HEK293T (cell line): ENCODE results near the gene SCART1.

Experiments used
- CTBP1 ChIP-seq: fragments of 450-650 bp; IDR thresholded peaks from 2 replicates; pipeline ENCODE4 v1.6.1; 2016; ENCODE audit warnings: borderline replicate concordance
- FOXA1 ChIP-seq: fragments of 450-650 bp; IDR thresholded peaks from 2 replicates; pipeline ENCODE4 v1.6.1; 2016; ENCODE audit warnings: mild to moderate bottlenecking
- FOXK2 ChIP-seq: fragments of 450-650 bp; IDR thresholded peaks from 2 replicates; pipeline ENCODE4 v1.6.1; 2016; ENCODE audit warnings: mild to moderate bottlenecking
- FOXM1 ChIP-seq: fragments of 450-650 bp; IDR thresholded peaks from 2 replicates; pipeline ENCODE4 v1.6.1; 2017; ENCODE audit warnings: mild to moderate bottlenecking, borderline replicate concordance
- L3MBTL2 ChIP-seq: fragments of 450-650 bp; conservative IDR thresholded peaks from 2 replicates; pipeline ENCODE4 v1.6.1; 2016; ENCODE audit warnings: mild to moderate bottlenecking
- NFRKB ChIP-seq: fragments of 450-650 bp; IDR thresholded peaks from 2 replicates; pipeline ENCODE4 v1.6.1; 2016; ENCODE audit warnings: mild to moderate bottlenecking, moderate library complexity
- SP1 ChIP-seq: fragments of 450-650 bp; IDR thresholded peaks from 2 replicates; pipeline ENCODE4 v1.6.1; 2017
- ZNF384 ChIP-seq: fragments of 450-650 bp; IDR thresholded peaks from 2 replicates; pipeline ENCODE4 v1.6.1; 2016

DNA sequence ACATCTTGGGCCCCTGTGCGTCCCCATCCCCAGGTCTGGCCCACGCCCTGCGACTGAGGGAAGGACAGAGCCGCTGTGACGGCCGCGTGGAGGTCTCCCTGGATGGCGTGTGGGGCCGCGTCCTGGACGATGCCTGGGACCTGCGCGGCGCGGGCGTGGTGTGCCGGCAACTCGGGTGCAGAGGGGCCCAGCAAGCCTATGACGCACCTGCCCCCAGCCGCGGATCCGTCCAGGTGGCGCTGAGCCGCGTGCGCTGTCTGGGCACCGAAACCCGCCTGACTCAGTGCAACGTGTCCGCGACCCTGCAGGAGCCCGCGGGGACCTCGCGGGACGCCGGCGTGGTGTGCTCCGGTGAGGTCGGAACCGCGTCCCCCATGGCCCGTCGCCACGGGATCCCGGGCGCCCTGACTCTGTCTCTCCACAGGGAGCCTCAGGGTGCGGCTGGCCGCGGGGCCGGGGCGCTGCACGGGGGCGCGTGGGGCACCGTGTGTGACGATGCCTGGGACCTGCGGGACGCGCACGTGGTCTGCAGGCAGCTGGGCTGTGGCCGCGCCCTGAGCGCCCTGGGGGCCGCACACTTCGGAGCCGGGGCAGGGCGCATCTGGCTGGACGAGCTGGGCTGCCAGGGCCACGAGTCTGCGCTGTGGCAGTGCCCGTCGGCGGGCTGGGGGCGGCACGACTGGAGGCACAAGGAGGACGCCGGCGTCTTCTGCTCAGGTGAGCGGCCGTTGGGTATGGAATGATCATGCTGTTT is 5.9 kb downstream of the SCART1 start:
- TF ChIP-seq NFRKB: no peak
- TF ChIP-seq ZNF384: no peak
- TF ChIP-seq FOXM1: no peak
- TF ChIP-seq SP1: no peak
- no peak for TF ChIP-seq L3MBTL2
- no peak for TF ChIP-seq FOXK2
- TF ChIP-seq FOXA1: no peak
- TF ChIP-seq CTBP1: no peak
